Stimulated activated CD4-positive, alpha-beta T cell treated with anti-CD3 and anti-CD28 coated beads, Interleukin-12 subunit alpha, Interleukin-12 subunit beta, amount 100 ng/mL, for 48 hours (primary cell): Measurements from ENCODE around the gene ASF1B.

Experiments
- DNase-seq, 3 donors: peaks; one replicate each; pipeline ENCODE4 v3.0.0-alpha.2; 2020; ENCODE audit warnings: low read depth in 2 of 3, low spot score in 1 of 3

The ASF1B gene

GRCh38 chr19:14088634-14089411, 47.6 kb downstream of the ASF1B start:
- no peak for DNase-seq

GRCh38 chr19:14086098-14086497, 50.3 kb downstream of the ASF1B start:
- no peak for DNase-seq

DNA sequence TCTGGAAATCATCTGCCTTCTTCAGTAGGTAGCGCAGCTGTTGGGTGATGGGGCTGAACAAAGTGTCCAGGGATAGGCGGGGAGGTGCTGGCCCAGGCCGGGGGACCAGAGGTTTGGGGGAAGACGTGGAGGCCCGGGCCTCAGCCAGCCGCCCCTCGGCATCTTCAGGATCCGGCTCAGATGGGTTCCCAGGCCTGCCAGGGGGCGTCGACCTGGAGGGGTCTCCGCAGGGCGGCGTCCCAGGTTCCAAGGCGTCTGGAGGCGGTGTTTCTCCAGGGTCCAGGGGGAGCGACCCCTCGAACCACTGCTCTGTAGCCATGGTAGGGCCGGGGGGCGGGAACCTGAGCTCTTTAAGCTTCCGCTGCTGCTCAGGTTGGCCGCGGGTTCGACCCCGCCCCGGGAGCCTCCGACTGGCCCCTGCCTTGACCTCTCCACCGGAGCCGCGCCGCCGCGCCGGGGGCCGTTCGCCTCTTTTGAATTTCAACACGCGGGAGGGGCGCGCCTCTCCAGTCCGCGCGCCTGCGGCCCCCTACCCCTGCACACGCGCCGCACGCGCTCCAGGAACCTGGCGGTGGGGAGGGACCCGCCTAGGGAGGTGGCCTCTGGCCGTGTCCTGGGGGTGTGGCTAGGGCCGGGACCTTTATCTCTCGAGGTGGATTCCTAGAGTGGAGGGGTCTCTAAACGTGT, 50.9 kb downstream of the ASF1B start, which contains the start of gene C19orf67:
TSS of gene C19orf67 (minus strand) at position 475 of the 687 bp plus-strand sequence. CDS start at position 319, 156 bp downstream.
- no peak for DNase-seq

DNA sequence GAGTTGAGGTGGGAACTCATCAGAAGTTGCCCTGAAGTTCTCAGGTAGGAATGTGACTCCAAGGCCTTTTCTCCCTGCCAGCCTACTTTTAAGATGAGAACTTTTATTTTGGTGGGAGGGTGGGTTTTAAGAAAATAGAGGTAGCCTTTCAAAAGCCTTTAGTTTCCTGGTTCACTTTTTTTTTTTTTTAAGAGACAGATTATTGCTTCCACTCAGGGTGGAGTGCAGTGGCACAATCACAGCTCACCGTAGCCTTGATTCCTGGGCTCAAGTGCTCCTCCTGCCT, 53.8 kb downstream of the ASF1B start:
- DNase-seq, result no peak

DNA sequence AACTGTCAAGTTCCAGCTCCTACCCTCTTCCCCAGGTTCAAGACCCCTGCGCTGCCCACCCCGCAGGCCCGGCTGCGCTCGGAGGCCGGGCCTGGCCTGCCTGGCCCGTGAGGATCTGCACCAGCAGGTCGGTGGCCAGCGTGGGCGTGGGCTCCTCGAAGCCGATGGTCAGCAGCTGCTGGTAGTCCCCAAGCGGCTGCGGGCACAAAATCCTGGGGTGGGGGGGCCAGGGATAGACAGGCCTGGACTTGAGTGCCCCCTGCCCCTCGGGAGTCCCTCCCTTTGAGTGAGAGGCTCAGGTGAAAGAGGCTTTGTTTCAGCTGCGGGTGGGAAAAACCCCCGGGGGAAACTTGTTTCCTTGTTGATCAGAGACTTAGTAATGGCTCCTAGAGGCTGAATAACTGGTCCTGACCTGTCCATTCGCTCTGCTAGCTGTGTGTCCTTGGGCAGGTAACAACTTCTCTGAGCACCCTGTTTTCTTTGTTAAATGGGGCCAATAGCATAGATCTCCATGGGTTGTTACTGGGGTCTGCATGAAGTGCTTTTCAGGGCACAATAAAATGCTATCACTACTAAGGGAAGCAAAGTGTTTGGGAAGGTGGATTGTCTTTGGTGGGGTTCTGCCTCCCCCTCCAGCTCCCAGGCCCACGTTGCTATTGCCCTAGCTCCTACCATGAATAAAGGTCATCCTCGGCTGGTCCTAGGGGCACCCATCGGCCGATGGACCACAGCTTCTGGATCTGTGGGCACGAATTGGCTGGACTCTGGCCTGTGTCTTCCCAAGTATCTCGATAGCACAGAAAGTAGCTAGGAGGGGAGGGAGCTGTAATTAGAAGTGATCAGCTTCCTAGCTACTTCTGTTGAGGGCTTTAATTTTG, 54.4 kb downstream of the ASF1B start:
- no peak for DNase-seq

GRCh38 chr19:14080887-14081796, 55.2 kb downstream of the ASF1B start:
- peak; percentile 98 to 99 (median 99) for DNase-seq

- no peak for DNase-seq
Measured at GRCh38 chr19:14078411-14078810, 58.0 kb downstream of the ASF1B start.

GRCh38 chr19:14073925-14074838, 62.2 kb downstream of the ASF1B start:
- no peak for DNase-seq

GRCh38 chr19:14073261-14073924, 63.0 kb downstream of the ASF1B start:
- peak; percentile 46 to 72 (median 59) for DNase-seq

GRCh38 chr19:14072535-14073260, 63.7 kb downstream of the ASF1B start, which contains the start of gene MISP3:
TSS of gene MISP3 (plus strand) at chr19:14072786. CDS start at chr19:14073310, 524 bp downstream.
- DNase-seq, result no peak

- no peak for DNase-seq
Measured at GRCh38 chr19:14070268-14071050, 65.9 kb downstream of the ASF1B start.
